Measurements from ENCODE around the gene PSMA7. TPM values are rescaled to one million over a fixed set of nuclear protein-coding genes. Genes with fewer than 3 reads are reported as not detected.

Gene PSMA7
- total RNA-seq = 116 TPM

GRCh38 chr20:62143081-62143956 lies at the start of gene PSMA7, which contains the start of gene SS18L1:
Gene PSMA7 (minus strand): TSS chr20:62143394. CDS start chr20:62143303, 91 bp downstream.
Gene SS18L1 (plus strand): TSS chr20:62143769. CDS start chr20:62143821, 52 bp downstream.

DNA sequence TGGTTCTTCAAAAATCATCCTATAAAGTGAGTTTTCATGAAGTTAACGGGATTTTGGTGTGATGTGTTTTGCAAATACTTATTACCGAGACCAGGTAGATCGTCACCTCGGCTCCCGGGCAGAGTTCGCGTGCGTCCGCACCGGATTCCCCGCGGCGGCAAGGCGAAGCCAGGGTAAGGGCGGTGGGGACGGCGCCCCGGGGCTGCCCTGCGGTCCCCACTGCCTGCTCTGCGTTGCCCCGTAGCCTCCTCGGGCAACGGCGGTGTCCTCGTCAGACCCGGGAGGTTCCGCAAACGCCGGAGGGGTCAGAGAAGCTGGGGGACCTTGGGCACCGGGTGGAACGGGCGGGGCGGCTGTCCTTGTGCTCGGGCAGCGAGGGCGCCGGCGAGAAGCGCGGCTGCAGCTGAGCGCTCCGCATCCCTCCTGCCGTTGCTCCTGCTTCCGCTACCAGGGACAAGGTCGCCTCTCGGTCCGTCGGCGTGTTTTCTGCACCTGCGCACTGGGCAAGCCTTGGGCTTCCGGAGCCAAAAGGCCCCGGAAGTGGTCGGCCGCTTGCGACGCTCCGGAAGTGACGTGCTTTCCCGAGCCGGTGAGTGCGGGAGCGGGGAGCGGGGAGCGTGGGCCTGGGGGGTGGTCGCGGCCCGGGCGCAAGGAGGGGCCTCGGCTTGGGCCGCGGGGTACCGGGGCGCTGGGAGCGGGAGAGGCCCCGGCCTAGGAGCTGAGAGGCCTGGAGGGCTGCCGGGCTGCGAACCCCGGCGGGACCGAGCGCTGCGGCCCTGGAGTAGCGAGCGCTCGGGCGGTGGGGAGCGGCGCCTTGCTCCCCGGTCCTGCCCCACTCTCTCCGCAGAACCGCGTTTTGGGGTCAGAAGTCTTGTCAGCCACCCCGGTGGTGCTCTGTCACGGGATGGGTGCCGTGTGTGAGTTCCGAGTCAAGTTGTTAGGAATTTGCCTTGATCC lies 39.6 kb upstream of the PSMA7 start, which contains the start of gene MTG2:
Gene MTG2 (plus strand): TSS at position 560 of the 957 bp plus-strand sequence. CDS start 10,393 bp downstream, outside the sequence.

GRCh38 chr20:62121776-62122653 lies 21.2 kb downstream of the PSMA7 start, which contains the start of gene LSM14B:
Gene LSM14B (plus strand): TSS chr20:62122475. CDS start chr20:62122667, 192 bp downstream.

Other genes with a start within 250 kb of the PSMA7 start
- gene TAF4, start 77.5 kb downstream of the PSMA7 start, total RNA-seq = 8.5 TPM
- 83.3 TPM for gene LSM14B, start 20.9 kb downstream of the PSMA7 start, total RNA-seq
- 75.9 TPM for gene SS18L1, start 375 bp upstream of the PSMA7 start, total RNA-seq
- 13.6 TPM for gene MTG2, start 39.6 kb upstream of the PSMA7 start, total RNA-seq
- 2.3 TPM for gene HRH3, start 76.9 kb upstream of the PSMA7 start, total RNA-seq
- 49.4 TPM for gene OSBPL2, start 95.1 kb upstream of the PSMA7 start, total RNA-seq
- 38.5 TPM for gene ADRM1, start 159.6 kb upstream of the PSMA7 start, total RNA-seq
- gene LAMA5, start 223.9 kb upstream of the PSMA7 start, total RNA-seq = 12.9 TPM
- 1,117 TPM for gene RPS21, start 243.7 kb upstream of the PSMA7 start, total RNA-seq